Activated CD8-positive, alpha-beta T cell treated with anti-CD3 and anti-CD28 coated beads for 36 hours (primary cell): ENCODE results near the gene GPER1. TPM values are rescaled to one million over a fixed set of nuclear protein-coding genes. Genes with fewer than 3 reads are reported as not detected.

Experiments used
- ATAC-seq: fragments of 200-7000 bp; cut with Tn5 transposase; one replicate; pipeline ENCODE4 v1.10.0; 2021; ENCODE audit warnings: mild to moderate bottlenecking, moderate library complexity
- CTCF ChIA-PET: fragments of 350-600 bp; sonication (Branson Sonifier 250); formaldehyde crosslinking; loops from one replicate; lab custom pipeline; 2021; ENCODE audit warnings: antibody characterized with exemption; lab: Charles Lee
- POLR2A ChIA-PET: fragments of 350-600 bp; sonication (Branson Sonifier 250); formaldehyde crosslinking; loops from one replicate; lab custom pipeline; 2021; ENCODE audit warnings: antibody characterized with exemption; lab: Charles Lee
- DNase-seq: peaks from one replicate; pipeline ENCODE4 v3.0.0-alpha.2; 2020
- H3K27ac Mint-ChIP-seq: one replicate; pipeline ENCODE4 v1.8.0; 2021; ENCODE audit warnings: mild to moderate bottlenecking, mixed read lengths
- H3K27me3 Mint-ChIP-seq: one replicate; pipeline ENCODE4 v1.8.0; 2021; ENCODE audit warnings: mixed read lengths
- H3K36me3 Mint-ChIP-seq: one replicate; pipeline ENCODE4 v1.8.0; 2021; ENCODE audit warnings: low read depth, mixed read lengths
- H3K4me1 Mint-ChIP-seq: one replicate; pipeline ENCODE4 v1.8.0; 2021; ENCODE audit warnings: low read depth, mixed read lengths
- H3K4me3 Mint-ChIP-seq: one replicate; pipeline ENCODE4 v1.8.0; 2021; ENCODE audit warnings: mild to moderate bottlenecking, moderate library complexity, mixed read lengths
- H3K9me3 Mint-ChIP-seq: one replicate; pipeline ENCODE4 v1.8.0; 2021; ENCODE audit warnings: mixed read lengths
- CTCF ChIP-seq: fragments of 200-600 bp; IDR thresholded peaks from one replicate; pipeline ENCODE4 v1.8.0; 2022; ENCODE audit warnings: antibody characterized with exemption, mild to moderate bottlenecking
- intact Hi-C: fragments of 100-400 bp; cut with micrococcal nuclease; formaldehyde crosslinking; loops from one replicate; pipeline ENCODE4 v1.10.0; 2022
- total RNA-seq, 2 experiments: library from RNA; stranded (reverse); gene quantifications; one replicate each; pipeline ENCODE4 v1.2.3, GENCODE V29; 2021

GPER1 gene
- total RNA-seq, 2 experiments from 2014 or later = 0.16 to 0.18 TPM

DNA sequence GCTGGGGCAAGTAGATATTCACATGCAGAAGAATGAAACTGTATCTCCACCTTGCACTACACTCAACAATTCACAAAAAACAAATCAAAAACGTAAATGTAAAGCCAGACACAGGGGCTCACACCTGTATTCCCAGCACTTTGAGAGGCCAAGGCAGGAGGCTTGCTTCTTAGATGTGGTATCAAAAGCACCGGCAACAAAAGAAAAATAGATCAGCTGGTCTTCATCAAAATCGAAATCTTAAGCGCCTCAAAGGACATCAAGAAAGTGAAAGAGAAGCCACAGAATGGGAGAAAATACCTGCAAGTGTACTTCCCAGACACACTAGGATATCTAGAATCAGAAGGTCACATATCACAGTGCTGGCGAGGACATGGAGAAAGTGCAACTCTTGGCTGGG lies 31.3 kb downstream of the GPER1 start:
- CTCF ChIA-PET = interaction anchor here (1.4 to 2.1 kb wide), 3 partner anchors 33 to 126 kb away, joined by 3 to 6 read pairs (median 4); no protein-coding TSS in a partner anchor
- Mint-ChIP-seq H3K4me1 (peaks cover 15% of the 10 kb centered on the region), H3K27ac (no peak overlapping the region)

GRCh38 chr7:1120791-1121190 lies 32.9 kb downstream of the GPER1 start:
- ChIA-PET CTCF (no interaction called here), POLR2A (interaction anchor here (1.5 kb wide), 1 partner anchor 17 kb away, joined by 5 read pairs; a partner anchor contains a TSS)
- Mint-ChIP-seq H3K4me3 (no peak overlapping the region), H3K27me3 (no peaks in the 10 kb centered on the region), H3K4me1 (peaks cover 13% of the 10 kb centered on the region), H3K27ac (no peak overlapping the region), H3K9me3 (peaks cover 3% of the 10 kb centered on the region), H3K36me3 (peaks cover 12% of the 10 kb centered on the region)
- DNase-seq = no peak
- ATAC-seq = no peak
- no peak for TF ChIP-seq CTCF
- intact Hi-C loops = no loop called here

More for the DNA sequence above, 31.3 kb downstream of the GPER1 start:
- no peak for TF ChIP-seq CTCF
- no peak for DNase-seq
- intact Hi-C loops = no loop called here
- Mint-ChIP-seq H3K36me3 (peaks cover 15% of the 10 kb centered on the region), H3K27me3 (no peaks in the 10 kb centered on the region), H3K4me3 (no peak overlapping the region), H3K9me3 (peaks cover 3% of the 10 kb centered on the region)
- POLR2A ChIA-PET = no interaction called here
- ATAC-seq = no peak

DNA sequence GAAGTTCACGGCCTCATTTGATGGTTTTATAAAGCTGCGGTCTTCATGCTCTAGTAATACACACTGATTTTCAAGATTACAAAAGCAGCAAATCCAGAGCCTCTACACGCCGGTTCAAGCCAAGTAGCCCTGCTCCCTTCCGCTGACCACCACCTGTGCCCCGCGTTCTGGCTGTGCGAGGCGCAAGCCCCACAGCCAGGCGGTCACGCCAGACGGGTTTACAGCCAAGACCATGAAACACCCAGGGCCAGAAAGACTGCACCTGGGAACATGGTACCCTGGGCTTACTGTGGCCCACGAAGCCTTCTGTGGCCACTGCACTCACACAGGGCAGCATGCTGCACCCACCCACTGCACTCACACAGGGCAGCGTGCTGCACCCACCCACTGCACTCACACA lies 33.6 kb downstream of the GPER1 start:
- Mint-ChIP-seq H3K4me3 (no peak overlapping the region), H3K27ac (no peak overlapping the region), H3K9me3 (peaks cover 3% of the 10 kb centered on the region), H3K36me3 (peaks cover 13% of the 10 kb centered on the region), H3K27me3 (no peaks in the 10 kb centered on the region), H3K4me1 (peaks cover 13% of the 10 kb centered on the region)
- DNase-seq (no peak), ATAC-seq (no peak)
- CTCF ChIA-PET = no interaction called here
- no peak for TF ChIP-seq CTCF
- POLR2A ChIA-PET = interaction anchor here (1.5 kb wide), 1 partner anchor 17 kb away, joined by 5 read pairs; a partner anchor contains a TSS
- intact Hi-C loops = no loop called here

DNA sequence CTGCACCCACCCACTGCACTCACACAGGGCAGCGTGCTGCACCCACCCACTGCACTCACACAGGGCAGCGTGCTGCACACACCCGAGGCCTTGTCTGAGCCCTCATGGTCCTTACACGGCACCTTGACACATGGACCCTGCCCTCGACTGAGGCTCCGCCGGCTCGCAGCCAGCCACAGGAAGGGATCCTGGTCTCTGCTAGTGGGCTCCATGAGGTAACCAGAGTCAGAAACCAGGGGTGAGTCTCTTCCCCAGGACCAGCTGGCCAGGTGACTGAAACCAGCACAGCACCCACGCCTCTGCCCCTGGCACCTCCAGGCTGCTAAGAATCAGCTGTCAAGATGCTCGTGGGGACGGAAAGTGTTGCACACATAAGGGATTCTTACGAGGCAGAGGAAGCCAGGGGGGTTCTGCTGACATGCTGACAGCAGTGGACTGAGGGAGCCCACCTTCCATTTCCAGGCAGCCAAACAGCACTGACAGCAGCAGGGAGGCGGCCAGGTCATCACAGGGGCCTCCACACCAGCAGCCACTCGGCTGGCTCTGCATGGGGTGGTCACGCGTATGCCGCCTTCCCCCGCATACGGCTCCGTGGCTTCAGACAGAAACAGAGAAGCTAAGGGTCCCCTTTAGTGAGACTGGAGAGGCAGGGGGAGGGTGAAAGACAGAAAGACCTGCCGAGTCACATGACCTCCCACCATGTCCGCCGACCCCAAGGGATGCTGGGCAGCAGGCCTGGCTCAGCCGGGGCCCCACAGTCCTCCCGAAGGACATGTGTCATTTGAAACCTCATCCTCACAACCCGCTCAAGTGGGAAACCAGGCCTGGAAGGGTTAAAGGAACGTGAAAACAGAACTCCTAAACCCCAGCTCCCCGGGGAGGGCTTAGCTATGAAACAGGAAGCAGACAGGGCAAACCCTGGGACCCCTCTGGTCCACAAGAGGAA lies 34.2 kb downstream of the GPER1 start:
- no peak for ATAC-seq
- intact Hi-C loops = no loop called here
- Mint-ChIP-seq H3K27ac (no peak overlapping the region), H3K27me3 (no peaks in the 10 kb centered on the region), H3K4me1 (peaks cover 13% of the 10 kb centered on the region), H3K4me3 (no peak overlapping the region), H3K9me3 (peaks cover 3% of the 10 kb centered on the region), H3K36me3 (peaks cover 12% of the 10 kb centered on the region)
- CTCF ChIA-PET = no interaction called here
- TF ChIP-seq CTCF = no peak
- no peak for DNase-seq
- POLR2A ChIA-PET = interaction anchor here (1.5 kb wide), 1 partner anchor 16 kb away, joined by 5 read pairs; a partner anchor contains a TSS
